GM12891 (cell line): ENCODE results near the gene USP34.

ENCODE experiments used
- POLR2A ChIP-seq: IDR thresholded peaks from 2 replicates; pipeline ENCODE4 v1.6.1; 2011; ENCODE audit warnings: low read depth, low read length, control low read depth
- POLR2AphosphoS5 ChIP-seq: IDR thresholded peaks from 2 replicates; pipeline ENCODE4 v1.6.1; 2011; ENCODE audit warnings: low read depth, low read length, control low read depth

DNA sequence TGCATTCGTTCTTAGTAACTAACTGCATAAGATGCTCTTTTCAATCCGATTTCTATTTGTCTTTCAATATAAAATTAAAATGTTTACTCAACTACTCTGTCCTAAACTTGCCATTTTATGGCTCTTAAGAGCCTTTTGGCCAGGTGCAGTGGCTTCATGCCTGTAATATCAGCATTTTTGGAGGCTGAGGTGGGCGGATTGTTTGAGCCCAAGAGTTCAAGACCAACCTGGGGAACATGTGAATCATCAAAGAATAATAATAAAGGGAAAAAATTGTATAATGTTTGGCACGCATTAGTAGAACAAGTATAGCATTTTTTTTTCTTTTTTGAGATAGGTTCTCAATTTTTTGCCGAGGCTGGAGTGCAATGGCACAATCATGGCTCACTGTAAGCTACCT is 216.4 kb downstream of the USP34 start:
- TF ChIP-seq POLR2AphosphoS5: no peak
- no peak for TF ChIP-seq POLR2A
